Kidney (tissue), 14 donors: ENCODE data around the gene DNAH17. TPM values are rescaled to one million over a fixed set of nuclear protein-coding genes. Genes with fewer than 3 reads are reported as not detected.

Experiments used
- DNase-seq, 5 donors: peaks; one replicate each; pipeline ENCODE4 v3.0.0-alpha.2; 2013 to 2020
- FAIRE-seq: peaks from 2 replicates; lab custom pipeline; 2012; peaks lifted over from hg19 to GRCh38; lab: Jason Lieb, UNC
- H3K27ac ChIP-seq, 2 donors: one replicate each; pipeline ENCODE4 v1.7.0; 2013; ENCODE audit warnings: low read depth in 2 of 2, low read length in 2 of 2, inconsistent platforms in 1 of 2
- H3K27me3 ChIP-seq: one replicate; pipeline ENCODE4 v1.7.1; 2013; ENCODE audit warnings: low read length, inconsistent platforms; ENCODE audit not compliant: control insufficient read depth, insufficient read depth
- H3K36me3 ChIP-seq, 3 donors: one replicate each; pipeline versions ENCODE4 v1.7.0 to v1.7.1; 2013; ENCODE audit warnings: low read length in 3 of 3, control low read depth in 1 of 3, inconsistent platforms in 1 of 3; ENCODE audit not compliant: insufficient read depth in 3 of 3, control insufficient read depth in 2 of 3
- H3K4me1 ChIP-seq, 3 donors: one replicate each; pipeline versions ENCODE4 v1.7.0 to v1.7.1; 2013; ENCODE audit warnings: low read length in 3 of 3, inconsistent platforms in 1 of 3, low read depth in 1 of 3; ENCODE audit not compliant: control insufficient read depth in 2 of 3, insufficient read depth in 2 of 3
- H3K4me3 ChIP-seq, 3 donors: one replicate each; pipeline versions ENCODE4 v1.7.0 to v1.8.1; 2013; ENCODE audit warnings: low read length in 3 of 3, control low read depth in 1 of 3, inconsistent platforms in 1 of 3
- H3K9ac ChIP-seq, 3 donors: one replicate each; pipeline versions ENCODE4 v1.7.0 to v1.7.1; 2013; ENCODE audit warnings: low read length in 3 of 3, control low read depth in 1 of 3, inconsistent platforms in 1 of 3
- H3K9me3 ChIP-seq, 3 donors: one replicate each; pipeline versions ENCODE4 v1.7.0 to v1.7.1; 2013; ENCODE audit warnings: low read length in 3 of 3, control low read depth in 1 of 3, inconsistent platforms in 1 of 3; ENCODE audit not compliant: control insufficient read depth in 2 of 3, insufficient read depth in 1 of 3
- intact Hi-C: fragments of 100-400 bp; cut with DNase I; formaldehyde crosslinking; loops from one replicate; pipeline ENCODE4 v1.11.1; 2022
- polyA plus RNA-seq: library from polyadenylated mRNA; stranded (reverse); fragments of 350-450 nt; fragmentation: Illumina TruSeq; extraction: RNeasy Lipid Tissue Mini Kit (QIAGEN cat#74804); gene quantifications from one replicate; pipeline ENCODE4 v1.2.3, GENCODE V29; 2014; ENCODE audit warnings: low read depth, low replicate concordance; ENCODE audit not compliant: insufficient read depth
- total RNA-seq: library from RNA; stranded (reverse); fragmentation: NEBNext Ultra II Directional; extraction: Animal tissue kit (Norgen Biotek cat#: 25700); gene quantifications from one replicate; pipeline ENCODE4 v1.2.1, GENCODE V29; 2021
- TF ChIP-seq, protein P1 (sequence below): IDR thresholded peaks from 3 replicates; pipeline ENCODE4 v1.5.1; 2012; ENCODE audit warnings: mild to moderate bottlenecking, moderate library complexity, borderline replicate concordance; ENCODE audit not compliant: insufficient read depth; ENCODE audit errors: extremely low read depth
- donor health status: control.
- donor health status: control.
- donor health status: control.
- donor health status: control.
- donor health status: control.
- donor health status: DM: yes; HTN: yes; CAD: no.
- donor health status: Normal renal cell carcinoma (clear cell type).

The DNAH17 gene
- total and polyA plus RNA-seq, 2 donors from 2014 or later = 0.09 to 0.17 TPM

DNA sequence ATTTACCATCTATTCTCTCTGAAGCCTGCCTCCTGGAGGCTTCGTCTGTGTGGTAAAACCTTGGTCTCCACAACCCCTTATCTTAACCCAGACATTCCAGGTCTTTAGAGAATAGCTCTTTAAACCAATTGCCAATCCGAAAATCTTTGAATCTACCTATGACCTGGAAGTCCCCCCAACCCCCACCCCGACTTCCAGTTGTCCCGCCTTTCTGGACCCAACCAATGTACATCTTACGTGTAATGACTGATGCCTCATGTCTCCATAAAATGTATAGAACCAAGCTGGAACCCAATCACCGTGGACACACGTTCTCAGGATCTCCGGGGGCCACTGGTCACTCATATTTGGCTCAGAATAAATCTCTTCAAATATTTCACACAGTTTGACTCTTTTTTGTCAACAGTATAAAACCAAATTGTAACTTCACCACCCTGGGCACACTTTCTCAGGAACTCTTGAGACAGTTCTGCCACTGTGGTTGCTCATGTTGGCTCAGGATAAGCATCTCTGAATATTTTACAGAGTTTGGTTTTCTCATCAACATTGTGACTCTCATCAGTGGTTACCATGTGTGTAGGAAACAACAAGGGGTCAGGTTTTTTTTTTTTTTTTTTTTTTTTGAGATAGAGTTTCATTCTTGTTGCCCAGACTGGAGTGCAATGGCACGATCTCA is 18.1 kb upstream of the DNAH17 start:
- H3K36me3 ChIP-seq = no peaks in the 10 kb centered on the region
- intact Hi-C loops = no loop called here
- no peak overlapping the region for H3K9ac ChIP-seq

DNA sequence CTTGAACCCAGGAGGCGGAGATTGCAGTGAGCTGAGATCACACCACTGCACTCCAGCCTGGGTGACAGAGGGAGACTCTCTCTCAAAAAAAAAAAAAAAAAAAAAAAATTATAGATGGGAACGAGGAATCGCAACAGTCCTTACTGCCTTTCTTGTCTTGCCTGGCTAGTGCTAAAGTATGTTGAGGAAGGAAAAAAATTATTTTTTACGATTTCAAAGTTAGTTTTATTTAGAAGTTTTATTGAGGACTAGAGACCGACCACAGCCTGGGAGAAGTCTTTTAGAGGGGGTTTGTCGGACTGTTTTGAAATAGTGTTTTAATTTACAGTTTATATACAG is 15.8 kb upstream of the DNAH17 start:
- FAIRE-seq = no peak
- no peak overlapping the region for H3K9ac ChIP-seq
- H3K36me3 ChIP-seq = no peaks in the 10 kb centered on the region
- TF ChIP-seq, protein P1, sequence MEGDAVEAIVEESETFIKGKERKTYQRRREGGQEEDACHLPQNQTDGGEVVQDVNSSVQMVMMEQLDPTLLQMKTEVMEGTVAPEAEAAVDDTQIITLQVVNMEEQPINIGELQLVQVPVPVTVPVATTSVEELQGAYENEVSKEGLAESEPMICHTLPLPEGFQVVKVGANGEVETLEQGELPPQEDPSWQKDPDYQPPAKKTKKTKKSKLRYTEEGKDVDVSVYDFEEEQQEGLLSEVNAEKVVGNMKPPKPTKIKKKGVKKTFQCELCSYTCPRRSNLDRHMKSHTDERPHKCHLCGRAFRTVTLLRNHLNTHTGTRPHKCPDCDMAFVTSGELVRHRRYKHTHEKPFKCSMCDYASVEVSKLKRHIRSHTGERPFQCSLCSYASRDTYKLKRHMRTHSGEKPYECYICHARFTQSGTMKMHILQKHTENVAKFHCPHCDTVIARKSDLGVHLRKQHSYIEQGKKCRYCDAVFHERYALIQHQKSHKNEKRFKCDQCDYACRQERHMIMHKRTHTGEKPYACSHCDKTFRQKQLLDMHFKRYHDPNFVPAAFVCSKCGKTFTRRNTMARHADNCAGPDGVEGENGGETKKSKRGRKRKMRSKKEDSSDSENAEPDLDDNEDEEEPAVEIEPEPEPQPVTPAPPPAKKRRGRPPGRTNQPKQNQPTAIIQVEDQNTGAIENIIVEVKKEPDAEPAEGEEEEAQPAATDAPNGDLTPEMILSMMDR = no peak
- H3K27ac ChIP-seq = peak overlapping the region; percentile 67 to 90
- peaks cover 0 to 6% (median 5%) of the 10 kb centered on the region in 3 donors for H3K4me1 ChIP-seq
- no peaks in the 10 kb centered on the region for H3K27me3 ChIP-seq
- no peaks in the 10 kb centered on the region for H3K9me3 ChIP-seq
- no peak for DNase-seq
- intact Hi-C loops = no loop called here
- H3K4me3 ChIP-seq = no peak overlapping the region

More for the DNA sequence above, 18.1 kb upstream of the DNAH17 start:
- peak in 1 of 5 donors; percentile 30 for DNase-seq
- TF ChIP-seq, protein P1 = no peak
- no peak for FAIRE-seq
- Histone ChIP-seq H3K4me1 (peaks cover 0 to 6% (median 5%) of the 10 kb centered on the region in 3 donors), H3K9me3 (no peaks in the 10 kb centered on the region), H3K4me3 (no peak overlapping the region), H3K27me3 (no peaks in the 10 kb centered on the region), H3K27ac (no peak overlapping the region)

DNA sequence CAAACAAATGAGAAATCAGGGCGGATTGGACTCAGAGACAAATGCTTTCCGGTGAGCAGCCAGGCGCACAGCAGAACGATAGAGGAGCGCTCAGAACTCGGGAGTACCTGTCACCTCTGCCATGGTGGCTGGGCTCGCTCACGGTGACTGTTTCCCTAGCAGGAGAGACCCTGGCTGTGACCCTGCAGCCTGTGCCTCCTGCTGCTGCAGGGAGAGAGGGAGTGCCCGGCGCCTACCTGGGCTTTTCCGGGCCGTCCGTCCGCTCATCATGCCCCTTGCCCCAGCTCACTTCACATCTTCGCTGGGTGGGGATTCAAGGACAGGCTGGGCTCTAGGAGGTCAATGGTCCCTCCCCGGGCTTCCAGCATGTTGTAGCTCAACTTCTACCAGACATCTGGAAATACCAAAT is 14.1 kb upstream of the DNAH17 start:
- Histone ChIP-seq H3K9me3 (no peaks in the 10 kb centered on the region), H3K27me3 (no peaks in the 10 kb centered on the region), H3K4me3 (no peak overlapping the region), H3K36me3 (no peaks in the 10 kb centered on the region), H3K4me1 (peaks cover 0 to 6% (median 5%) of the 10 kb centered on the region in 3 donors), H3K27ac (no peak overlapping the region), H3K9ac (no peak overlapping the region)
- DNase-seq = no peak
- FAIRE-seq = no peak
- TF ChIP-seq, protein P1 = no peak
- intact Hi-C loops = no loop called here
